H1 (cell line): ENCODE results near the gene SAAL1. TPM values are rescaled to one million over a fixed set of nuclear protein-coding genes. Genes with fewer than 3 reads are reported as not detected.

Experiments used
- POU5F1 ChIP-seq: IDR thresholded peaks from 2 replicates; pipeline ENCODE4 v1.6.1; 2011; ENCODE audit warnings: low read depth, mild to moderate bottlenecking, low read length, moderate library complexity
- TBP ChIP-seq: IDR thresholded peaks from 2 replicates; pipeline ENCODE4 v1.6.1; 2011; ENCODE audit warnings: low read depth, low read length, improper control_type of control experiment
- polyA plus RNA-seq, 7 experiments: library from polyadenylated mRNA; depleted of rRNA in 3 of 7; stranded (reverse) in 5 of 7; unstranded in 2 of 7; fragments of >200 nt in 5 of 7; fragments of 200-250 nt in 2 of 7; gene quantifications; 1 replicate in 5 of 7; 2 replicates in 1 of 7; 4 replicates in 1 of 7; pipeline versions ENCODE4 v1.2.1 to v1.2.3, GENCODE V29; 2011 to 2013; ENCODE audit warnings: missing spikeins in 2 of 7, mixed read lengths in 2 of 7
- total RNA-seq: library from RNA; stranded (reverse); fragmentation: NEBNext Ultra II Directional; extraction: Animal tissue kit (Norgen Biotek cat#: 25700); gene quantifications from 2 replicates; pipeline ENCODE4 v1.2.1, GENCODE V29; 2021
- TF ChIP-seq, protein P1 (sequence below): fragments of 300-600 bp; sonication (generic); IDR thresholded peaks from 2 replicates; pipeline ENCODE4 v1.7.1; 2012; ENCODE audit warnings: low read length, moderate library complexity, mild to moderate bottlenecking, inconsistent platforms; ENCODE audit not compliant: insufficient replicate concordance

The SAAL1 gene
- total and polyA plus RNA-seq, 2 of the 8 experiments (the other 6 are each of a cell fraction or from before 2014, with no cell fraction given) = 26.4 to 46.6 TPM

DNA sequence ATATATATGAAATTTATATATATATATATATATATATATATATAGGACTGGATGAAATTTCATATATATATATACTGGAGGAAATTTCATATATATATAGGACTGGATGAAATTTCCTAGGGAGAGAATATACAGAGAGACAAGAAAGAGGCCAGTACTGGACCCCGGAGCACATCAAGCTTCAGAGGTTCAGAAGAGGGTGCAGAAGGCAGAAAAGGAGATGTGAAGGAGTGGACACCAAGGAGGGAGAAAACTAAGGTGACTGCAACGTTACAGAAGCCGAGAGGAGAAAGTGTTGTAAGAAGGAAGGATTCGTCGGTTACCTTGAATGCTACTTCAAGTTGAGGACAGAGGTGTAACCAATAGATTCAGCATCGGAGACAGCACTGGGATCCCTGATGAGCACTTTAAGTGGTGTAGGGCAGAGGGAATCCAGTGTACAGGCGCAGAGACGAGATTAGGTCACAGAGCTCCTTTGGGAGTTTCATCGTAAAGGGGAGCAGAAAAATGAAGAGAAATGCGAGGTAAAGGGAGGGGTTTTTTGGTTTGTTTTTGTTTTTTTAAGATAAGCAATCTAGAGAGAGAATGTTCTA lies 51.3 kb downstream of the SAAL1 start (continued):
- TF ChIP-seq, protein P1, sequence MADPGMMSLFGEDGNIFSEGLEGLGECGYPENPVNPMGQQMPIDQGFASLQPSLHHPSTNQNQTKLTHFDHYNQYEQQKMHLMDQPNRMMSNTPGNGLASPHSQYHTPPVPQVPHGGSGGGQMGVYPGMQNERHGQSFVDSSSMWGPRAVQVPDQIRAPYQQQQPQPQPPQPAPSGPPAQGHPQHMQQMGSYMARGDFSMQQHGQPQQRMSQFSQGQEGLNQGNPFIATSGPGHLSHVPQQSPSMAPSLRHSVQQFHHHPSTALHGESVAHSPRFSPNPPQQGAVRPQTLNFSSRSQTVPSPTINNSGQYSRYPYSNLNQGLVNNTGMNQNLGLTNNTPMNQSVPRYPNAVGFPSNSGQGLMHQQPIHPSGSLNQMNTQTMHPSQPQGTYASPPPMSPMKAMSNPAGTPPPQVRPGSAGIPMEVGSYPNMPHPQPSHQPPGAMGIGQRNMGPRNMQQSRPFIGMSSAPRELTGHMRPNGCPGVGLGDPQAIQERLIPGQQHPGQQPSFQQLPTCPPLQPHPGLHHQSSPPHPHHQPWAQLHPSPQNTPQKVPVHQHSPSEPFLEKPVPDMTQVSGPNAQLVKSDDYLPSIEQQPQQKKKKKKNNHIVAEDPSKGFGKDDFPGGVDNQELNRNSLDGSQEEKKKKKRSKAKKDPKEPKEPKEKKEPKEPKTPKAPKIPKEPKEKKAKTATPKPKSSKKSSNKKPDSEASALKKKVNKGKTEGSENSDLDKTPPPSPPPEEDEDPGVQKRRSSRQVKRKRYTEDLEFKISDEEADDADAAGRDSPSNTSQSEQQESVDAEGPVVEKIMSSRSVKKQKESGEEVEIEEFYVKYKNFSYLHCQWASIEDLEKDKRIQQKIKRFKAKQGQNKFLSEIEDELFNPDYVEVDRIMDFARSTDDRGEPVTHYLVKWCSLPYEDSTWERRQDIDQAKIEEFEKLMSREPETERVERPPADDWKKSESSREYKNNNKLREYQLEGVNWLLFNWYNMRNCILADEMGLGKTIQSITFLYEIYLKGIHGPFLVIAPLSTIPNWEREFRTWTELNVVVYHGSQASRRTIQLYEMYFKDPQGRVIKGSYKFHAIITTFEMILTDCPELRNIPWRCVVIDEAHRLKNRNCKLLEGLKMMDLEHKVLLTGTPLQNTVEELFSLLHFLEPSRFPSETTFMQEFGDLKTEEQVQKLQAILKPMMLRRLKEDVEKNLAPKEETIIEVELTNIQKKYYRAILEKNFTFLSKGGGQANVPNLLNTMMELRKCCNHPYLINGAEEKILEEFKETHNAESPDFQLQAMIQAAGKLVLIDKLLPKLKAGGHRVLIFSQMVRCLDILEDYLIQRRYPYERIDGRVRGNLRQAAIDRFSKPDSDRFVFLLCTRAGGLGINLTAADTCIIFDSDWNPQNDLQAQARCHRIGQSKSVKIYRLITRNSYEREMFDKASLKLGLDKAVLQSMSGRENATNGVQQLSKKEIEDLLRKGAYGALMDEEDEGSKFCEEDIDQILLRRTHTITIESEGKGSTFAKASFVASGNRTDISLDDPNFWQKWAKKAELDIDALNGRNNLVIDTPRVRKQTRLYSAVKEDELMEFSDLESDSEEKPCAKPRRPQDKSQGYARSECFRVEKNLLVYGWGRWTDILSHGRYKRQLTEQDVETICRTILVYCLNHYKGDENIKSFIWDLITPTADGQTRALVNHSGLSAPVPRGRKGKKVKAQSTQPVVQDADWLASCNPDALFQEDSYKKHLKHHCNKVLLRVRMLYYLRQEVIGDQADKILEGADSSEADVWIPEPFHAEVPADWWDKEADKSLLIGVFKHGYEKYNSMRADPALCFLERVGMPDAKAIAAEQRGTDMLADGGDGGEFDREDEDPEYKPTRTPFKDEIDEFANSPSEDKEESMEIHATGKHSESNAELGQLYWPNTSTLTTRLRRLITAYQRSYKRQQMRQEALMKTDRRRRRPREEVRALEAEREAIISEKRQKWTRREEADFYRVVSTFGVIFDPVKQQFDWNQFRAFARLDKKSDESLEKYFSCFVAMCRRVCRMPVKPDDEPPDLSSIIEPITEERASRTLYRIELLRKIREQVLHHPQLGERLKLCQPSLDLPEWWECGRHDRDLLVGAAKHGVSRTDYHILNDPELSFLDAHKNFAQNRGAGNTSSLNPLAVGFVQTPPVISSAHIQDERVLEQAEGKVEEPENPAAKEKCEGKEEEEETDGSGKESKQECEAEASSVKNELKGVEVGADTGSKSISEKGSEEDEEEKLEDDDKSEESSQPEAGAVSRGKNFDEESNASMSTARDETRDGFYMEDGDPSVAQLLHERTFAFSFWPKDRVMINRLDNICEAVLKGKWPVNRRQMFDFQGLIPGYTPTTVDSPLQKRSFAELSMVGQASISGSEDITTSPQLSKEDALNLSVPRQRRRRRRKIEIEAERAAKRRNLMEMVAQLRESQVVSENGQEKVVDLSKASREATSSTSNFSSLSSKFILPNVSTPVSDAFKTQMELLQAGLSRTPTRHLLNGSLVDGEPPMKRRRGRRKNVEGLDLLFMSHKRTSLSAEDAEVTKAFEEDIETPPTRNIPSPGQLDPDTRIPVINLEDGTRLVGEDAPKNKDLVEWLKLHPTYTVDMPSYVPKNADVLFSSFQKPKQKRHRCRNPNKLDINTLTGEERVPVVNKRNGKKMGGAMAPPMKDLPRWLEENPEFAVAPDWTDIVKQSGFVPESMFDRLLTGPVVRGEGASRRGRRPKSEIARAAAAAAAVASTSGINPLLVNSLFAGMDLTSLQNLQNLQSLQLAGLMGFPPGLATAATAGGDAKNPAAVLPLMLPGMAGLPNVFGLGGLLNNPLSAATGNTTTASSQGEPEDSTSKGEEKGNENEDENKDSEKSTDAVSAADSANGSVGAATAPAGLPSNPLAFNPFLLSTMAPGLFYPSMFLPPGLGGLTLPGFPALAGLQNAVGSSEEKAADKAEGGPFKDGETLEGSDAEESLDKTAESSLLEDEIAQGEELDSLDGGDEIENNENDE = no peak
- TF ChIP-seq TBP (no peak), POU5F1 (no peak)
